WTC11 (cell line): ENCODE measurements around the gene MACC1. TPM values are rescaled to one million over a fixed set of nuclear protein-coding genes. Genes with fewer than 3 reads are reported as not detected.

ENCODE experiments used
- ATAC-seq: fragments of 200-7000 bp; cut with Tn5 transposase; 2 replicates; pipeline ENCODE4 v1.10.0; 2021; ENCODE audit warnings: mild to moderate bottlenecking, moderate library complexity
- CTCF ChIA-PET: fragments of 300-600 bp; sonication (Branson Sonifier 250); formaldehyde crosslinking; loops from one replicate; lab custom pipeline; 2021; ENCODE audit warnings: antibody characterized with exemption; lab: Charles Lee
- POLR2A ChIA-PET: fragments of 350-600 bp; sonication (Branson Sonifier 250); formaldehyde crosslinking; loops from one replicate; lab custom pipeline; 2021; ENCODE audit warnings: antibody characterized with exemption; lab: Charles Lee
- DNase-seq: peaks from one replicate; pipeline ENCODE4 v3.0.0; 2021; ENCODE audit warnings: low spot score
- H3K27ac Mint-ChIP-seq: 2 replicates; pipeline ENCODE4 v1.8.0; 2021; ENCODE audit warnings: mixed read lengths
- H3K27me3 Mint-ChIP-seq: 2 replicates; pipeline ENCODE4 v1.8.0; 2021; ENCODE audit warnings: low read depth, mild to moderate bottlenecking, moderate library complexity, mixed read lengths
- H3K36me3 Mint-ChIP-seq: 2 replicates; pipeline ENCODE4 v1.8.0; 2021; ENCODE audit warnings: mixed read lengths
- H3K4me1 Mint-ChIP-seq: 2 replicates; pipeline ENCODE4 v1.8.0; 2022; ENCODE audit warnings: mixed read lengths
- H3K4me3 Mint-ChIP-seq: 2 replicates; pipeline ENCODE4 v1.8.0; 2021; ENCODE audit warnings: mild to moderate bottlenecking, moderate library complexity, mixed read lengths
- H3K9me3 Mint-ChIP-seq: 2 replicates; pipeline ENCODE4 v1.8.0; 2021; ENCODE audit warnings: mixed read lengths
- ATF3 ChIP-seq: sonication (generic); formaldehyde crosslinking; conservative IDR thresholded peaks from 2 replicates; pipeline ENCODE4 v1.8.1; 2022; ENCODE audit warnings: mild to moderate bottlenecking, missing genetic modification reagents
- ATF6 ChIP-seq: sonication (generic); formaldehyde crosslinking; IDR thresholded peaks from 2 replicates; pipeline ENCODE4 v1.8.1; 2023; ENCODE audit warnings: mild to moderate bottlenecking, missing genetic modification reagents
- E2F1 ChIP-seq: sonication (generic); formaldehyde crosslinking; IDR thresholded peaks from 2 replicates; pipeline ENCODE4 v1.8.0; 2022; ENCODE audit warnings: mild to moderate bottlenecking, missing genetic modification reagents
- ETV6 ChIP-seq: sonication (generic); formaldehyde crosslinking; IDR thresholded peaks from 2 replicates; pipeline ENCODE4 v1.8.1; 2022; ENCODE audit warnings: mild to moderate bottlenecking, missing genetic modification reagents
- FOXK1 ChIP-seq: sonication (generic); formaldehyde crosslinking; IDR thresholded peaks from 2 replicates; pipeline ENCODE4 v1.8.0; 2022; ENCODE audit warnings: mild to moderate bottlenecking, moderate library complexity, missing genetic modification reagents
- FOXP1 ChIP-seq: sonication (generic); formaldehyde crosslinking; IDR thresholded peaks from 2 replicates; pipeline ENCODE4 v1.8.0; 2022; ENCODE audit warnings: missing genetic modification reagents, mild to moderate bottlenecking, moderate library complexity, borderline replicate concordance
- FOXP4 ChIP-seq: sonication (generic); formaldehyde crosslinking; IDR thresholded peaks from 2 replicates; pipeline ENCODE4 v1.8.0; 2022; ENCODE audit warnings: mild to moderate bottlenecking, missing genetic modification reagents
- JAZF1 ChIP-seq: fragments of 250-450 bp; sonication (Bioruptor Pico); IDR thresholded peaks from 2 replicates; pipeline ENCODE4 v1.9.0; 2021; ENCODE audit warnings: moderate library complexity, mild to moderate bottlenecking, inconsistent platforms
- KAT7 ChIP-seq: sonication (generic); formaldehyde crosslinking; IDR thresholded peaks from 2 replicates; pipeline ENCODE4 v1.8.1; 2023; ENCODE audit warnings: missing genetic modification reagents, mild to moderate bottlenecking, borderline replicate concordance
- OVOL2 ChIP-seq: fragments of 250-450 bp; sonication (Bioruptor Pico); IDR thresholded peaks from 2 replicates; pipeline ENCODE4 v1.9.0; 2021; ENCODE audit warnings: mild to moderate bottlenecking, borderline replicate concordance
- SMAD3 ChIP-seq: sonication (generic); formaldehyde crosslinking; IDR thresholded peaks from 2 replicates; pipeline ENCODE4 v1.8.0; 2022; ENCODE audit warnings: missing genetic modification reagents, mild to moderate bottlenecking, borderline replicate concordance
- ZBTB43 ChIP-seq: sonication (generic); formaldehyde crosslinking; IDR thresholded peaks from 2 replicates; pipeline ENCODE4 v1.8.1; 2023; ENCODE audit warnings: mild to moderate bottlenecking, missing genetic modification reagents
- ZNF219 ChIP-seq: sonication (generic); formaldehyde crosslinking; IDR thresholded peaks from 2 replicates; pipeline ENCODE4 v1.8.0; 2023; ENCODE audit warnings: missing genetic modification reagents, mild to moderate bottlenecking, borderline replicate concordance
- total RNA-seq: library from RNA; stranded (reverse); gene quantifications from 3 replicates; pipeline ENCODE4 v1.2.3, GENCODE V29; 2021
- TF ChIP-seq, protein P1 (sequence below): sonication (generic); formaldehyde crosslinking; IDR thresholded peaks from 2 replicates; pipeline ENCODE4 v1.8.1; 2022; ENCODE audit warnings: missing genetic modification reagents, borderline replicate concordance
- TF ChIP-seq, protein P2 (sequence below): sonication (generic); formaldehyde crosslinking; IDR thresholded peaks from 2 replicates; pipeline ENCODE4 v1.8.1; 2022; ENCODE audit warnings: low read depth, missing genetic modification reagents, borderline replicate concordance

The MACC1 gene
- total RNA-seq, 1 experiment from 2014 or later, result 14.6 TPM

DNA sequence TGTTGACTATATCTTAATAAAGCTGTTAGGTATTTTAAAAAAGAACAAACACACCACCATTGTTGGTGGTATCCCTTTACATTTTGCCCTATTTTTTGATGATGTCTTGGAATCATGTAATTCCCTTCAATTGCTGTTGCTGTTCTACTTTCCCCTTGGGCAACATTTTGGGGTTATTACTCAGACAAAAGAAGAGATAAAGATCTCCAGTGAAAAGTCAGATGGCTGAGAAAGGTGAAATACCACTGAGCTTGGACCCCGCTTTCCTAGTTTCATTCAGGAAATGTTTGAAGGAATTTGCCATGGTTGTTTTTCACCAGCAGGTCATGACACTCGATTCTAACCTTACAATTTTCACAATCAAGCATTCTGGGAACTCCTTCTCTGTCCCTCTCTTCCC is 84.6 kb downstream of the MACC1 start (continued):
- TF ChIP-seq ATF3 (CRISPR knock-in tag) (no peak), JAZF1 (CRISPR knock-in tag) (no peak), ETV6 (CRISPR knock-in tag) (no peak), ATF6 (CRISPR knock-in tag) (no peak), E2F1 (CRISPR knock-in tag) (no peak), FOXK1 (CRISPR knock-in tag) (no peak), OVOL2 (no peak), ZNF219 (CRISPR knock-in tag) (no peak)
- TF ChIP-seq, protein P1, sequence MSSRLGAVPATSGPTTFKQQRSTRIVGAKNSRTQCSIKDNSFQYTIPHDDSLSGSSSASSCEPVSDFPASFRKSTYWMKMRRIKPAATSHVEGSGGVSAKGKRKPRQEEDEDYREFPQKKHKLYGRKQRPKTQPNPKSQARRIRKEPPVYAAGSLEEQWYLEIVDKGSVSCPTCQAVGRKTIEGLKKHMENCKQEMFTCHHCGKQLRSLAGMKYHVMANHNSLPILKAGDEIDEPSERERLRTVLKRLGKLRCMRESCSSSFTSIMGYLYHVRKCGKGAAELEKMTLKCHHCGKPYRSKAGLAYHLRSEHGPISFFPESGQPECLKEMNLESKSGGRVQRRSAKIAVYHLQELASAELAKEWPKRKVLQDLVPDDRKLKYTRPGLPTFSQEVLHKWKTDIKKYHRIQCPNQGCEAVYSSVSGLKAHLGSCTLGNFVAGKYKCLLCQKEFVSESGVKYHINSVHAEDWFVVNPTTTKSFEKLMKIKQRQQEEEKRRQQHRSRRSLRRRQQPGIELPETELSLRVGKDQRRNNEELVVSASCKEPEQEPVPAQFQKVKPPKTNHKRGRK (CRISPR knock-in tag), result no peak
- TF ChIP-seq, protein P2, sequence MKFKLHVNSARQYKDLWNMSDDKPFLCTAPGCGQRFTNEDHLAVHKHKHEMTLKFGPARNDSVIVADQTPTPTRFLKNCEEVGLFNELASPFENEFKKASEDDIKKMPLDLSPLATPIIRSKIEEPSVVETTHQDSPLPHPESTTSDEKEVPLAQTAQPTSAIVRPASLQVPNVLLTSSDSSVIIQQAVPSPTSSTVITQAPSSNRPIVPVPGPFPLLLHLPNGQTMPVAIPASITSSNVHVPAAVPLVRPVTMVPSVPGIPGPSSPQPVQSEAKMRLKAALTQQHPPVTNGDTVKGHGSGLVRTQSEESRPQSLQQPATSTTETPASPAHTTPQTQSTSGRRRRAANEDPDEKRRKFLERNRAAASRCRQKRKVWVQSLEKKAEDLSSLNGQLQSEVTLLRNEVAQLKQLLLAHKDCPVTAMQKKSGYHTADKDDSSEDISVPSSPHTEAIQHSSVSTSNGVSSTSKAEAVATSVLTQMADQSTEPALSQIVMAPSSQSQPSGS (CRISPR knock-in tag), result no peak

DNA sequence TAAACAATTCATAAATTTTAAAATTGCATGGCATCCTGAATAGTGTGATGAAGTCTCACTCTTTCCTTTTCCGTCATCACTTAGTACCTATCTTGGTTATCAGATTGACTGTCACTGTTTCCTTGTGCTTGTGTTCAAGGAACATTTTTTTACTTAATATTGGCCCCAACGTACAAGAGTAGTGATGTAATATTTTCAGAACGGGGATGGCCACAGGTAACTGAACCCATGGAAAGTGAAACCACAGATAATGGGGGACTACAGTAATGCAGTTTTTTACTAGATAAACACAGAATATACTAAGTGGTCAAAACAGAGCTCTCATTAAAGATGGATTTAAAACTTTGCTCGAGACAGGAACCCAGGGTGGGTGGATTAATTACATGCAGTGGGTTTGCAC is 85.4 kb downstream of the MACC1 start:
- ChIA-PET POLR2A (no interaction called here), CTCF (no interaction called here)
- H3K9me3 Mint-ChIP-seq, result no peaks in the 10 kb centered on the region
- DNase-seq (no peak), ATAC-seq (no peak)
- peaks cover 42% of the 10 kb centered on the region for H3K36me3 Mint-ChIP-seq
- H3K4me1 Mint-ChIP-seq, result peaks cover 78% of the 10 kb centered on the region
- TF ChIP-seq ZBTB43 (CRISPR knock-in tag) (no peak), FOXP4 (CRISPR knock-in tag) (no peak), KAT7 (CRISPR knock-in tag) (no peak), ZNF219 (CRISPR knock-in tag) (no peak), FOXP1 (CRISPR knock-in tag) (no peak), SMAD3 (CRISPR knock-in tag) (no peak)
- H3K4me3 Mint-ChIP-seq, result no peak overlapping the region
- no peaks in the 10 kb centered on the region for H3K27me3 Mint-ChIP-seq
- H3K27ac Mint-ChIP-seq, result no peak overlapping the region
